H1 (cell line): ENCODE measurements around the gene MANSC4. TPM values are rescaled to one million over a fixed set of nuclear protein-coding genes. Genes with fewer than 3 reads are reported as not detected.

ENCODE experiments used
- CTCF ChIA-PET: fragments of 300-600 bp; sonication (Branson Sonifier 250); formaldehyde crosslinking; loops from one replicate; lab custom pipeline; 2021; ENCODE audit not compliant: partially characterized antibody; lab: Charles Lee
- POLR2A ChIA-PET: fragments of 300-600 bp; sonication (Branson Sonifier 250); formaldehyde crosslinking; loops from one replicate; lab custom pipeline; 2021; ENCODE audit warnings: inconsistent platforms; ENCODE audit not compliant: partially characterized antibody; lab: Charles Lee
- DNase-seq, 2 experiments: peaks; one replicate each; pipeline versions ENCODE4 v3.0.0 to v3.0.0-alpha.2; 2010 to 2022; ENCODE audit warnings: low spot score in 2 of 2, low read depth in 1 of 2, mixed read lengths in 1 of 2
- FAIRE-seq: peaks from 2 replicates; lab custom pipeline; 2011; peaks lifted over from hg19 to GRCh38; lab: Jason Lieb, UNC
- H2AFZ ChIP-seq: 2 replicates; pipeline ENCODE4 v1.8.1; 2012; ENCODE audit warnings: low read length, inconsistent platforms
- H2AK5ac ChIP-seq: 2 replicates; pipeline ENCODE4 v1.6.1; 2013; ENCODE audit warnings: low read depth, low read length
- H2BK120ac ChIP-seq: replicated peaks from 2 replicates; pipeline ENCODE3; 2013; ENCODE audit warnings: low read depth, low read length, inconsistent platforms
- H2BK12ac ChIP-seq: 2 replicates; pipeline ENCODE4 v1.6.1; 2013; ENCODE audit warnings: low read depth, low read length
- H2BK15ac ChIP-seq: 2 replicates; pipeline ENCODE4 v1.6.1; 2013; ENCODE audit warnings: low read length
- H2BK20ac ChIP-seq: 2 replicates; pipeline ENCODE4 v1.6.1; 2013; ENCODE audit warnings: low read length
- H2BK5ac ChIP-seq: 2 replicates; pipeline ENCODE4 v1.6.1; 2013; ENCODE audit warnings: low read depth, low read length
- H3K14ac ChIP-seq: 2 replicates; pipeline ENCODE4 v1.6.1; 2013; ENCODE audit warnings: inconsistent platforms; ENCODE audit not compliant: insufficient read length
- H3K18ac ChIP-seq: 2 replicates; pipeline ENCODE4 v1.6.1; 2013; ENCODE audit warnings: low read length; ENCODE audit errors: extremely low read depth
- H3K23ac ChIP-seq: 2 replicates; pipeline ENCODE4 v1.6.1; 2013; ENCODE audit warnings: inconsistent platforms; ENCODE audit not compliant: insufficient read length
- H3K23me2 ChIP-seq: 2 replicates; pipeline ENCODE4 v1.6.1; 2013; ENCODE audit warnings: low read depth, low read length
- H3K27ac ChIP-seq: 2 replicates; pipeline ENCODE4 v1.6.1; 2011; ENCODE audit warnings: low read depth, low read length, inconsistent platforms
- H3K27me3 ChIP-seq, 4 experiments: replicated peaks in 1 of 4; 1 replicate in 1 of 4; 2 replicates in 3 of 4; pipeline versions ENCODE4 v1.6.1 to v1.8.1; 2011 to 2013; ENCODE audit warnings: low read length in 3 of 4, mild to moderate bottlenecking in 3 of 4, inconsistent platforms in 2 of 4, mixed read lengths in 2 of 4, moderate library complexity in 1 of 4; ENCODE audit not compliant: control insufficient read depth in 3 of 4, insufficient read depth in 3 of 4; ENCODE audit errors: extremely low read depth in 1 of 4
- H3K36me3 ChIP-seq, 4 experiments: 2 replicates each; pipeline versions ENCODE4 v1.6.1 to v1.8.1; 2011 to 2013; ENCODE audit warnings: mild to moderate bottlenecking in 4 of 4, low read length in 3 of 4, moderate library complexity in 2 of 4, control low read depth in 1 of 4, inconsistent platforms in 1 of 4; ENCODE audit not compliant: insufficient read depth in 4 of 4, control insufficient read depth in 2 of 4
- H3K4ac ChIP-seq: replicated peaks from 2 replicates; pipeline ENCODE3; 2013; ENCODE audit warnings: low read length, low read depth, mixed read lengths, inconsistent platforms; ENCODE audit not compliant: insufficient read length
- H3K4me1 ChIP-seq, 4 experiments: replicated peaks in 1 of 4; 1 replicate in 1 of 4; 2 replicates in 3 of 4; pipeline versions ENCODE4 v1.6.1 to v1.8.1; 2011 to 2013; ENCODE audit warnings: low read length in 3 of 4, inconsistent platforms in 2 of 4, mixed read lengths in 1 of 4; ENCODE audit not compliant: insufficient read depth in 4 of 4, control insufficient read depth in 3 of 4
- H3K4me2 ChIP-seq, 2 experiments: 2 replicates each; pipeline versions ENCODE4 v1.6.1 to v1.8.1; 2011 to 2013; ENCODE audit warnings: low read depth in 2 of 2, low read length in 2 of 2, control low read depth in 1 of 2, inconsistent platforms in 1 of 2, mild to moderate bottlenecking in 1 of 2; ENCODE audit not compliant: insufficient read depth in 1 of 2
- H3K4me3 ChIP-seq, 4 experiments: fragments of 200-600, 300-600 bp in 1 of 4; sonication (generic), shearing (Covaris generic), sonication (Bioruptor Twin) in 1 of 4; 2 replicates each; pipeline versions ENCODE4 v1.5.1 to v1.8.1; 2011 to 2016; ENCODE audit warnings: low read length in 4 of 4, low read depth in 3 of 4, control low read depth in 2 of 4, inconsistent platforms in 2 of 4, mild to moderate bottlenecking in 2 of 4, mixed read lengths in 1 of 4, moderate library complexity in 1 of 4; ENCODE audit not compliant: insufficient read depth in 2 of 4; ENCODE audit errors: extremely low read depth in 1 of 4
- H3K56ac ChIP-seq: replicated peaks from 2 replicates; pipeline ENCODE3; 2013; ENCODE audit warnings: low read depth, mild to moderate bottlenecking, mixed read lengths, low read length, inconsistent platforms; ENCODE audit not compliant: insufficient read length
- H3K79me1 ChIP-seq: 2 replicates; pipeline ENCODE4 v1.6.1; 2013; ENCODE audit warnings: low read depth, low read length, control low read depth
- H3K79me2 ChIP-seq, 2 experiments: 2 replicates each; pipeline versions ENCODE4 v1.6.1 to v1.8.1; 2012 to 2013; ENCODE audit warnings: low read length in 2 of 2, mild to moderate bottlenecking in 2 of 2, inconsistent platforms in 1 of 2; ENCODE audit not compliant: insufficient read depth in 2 of 2, control insufficient read depth in 1 of 2
- H3K9ac ChIP-seq, 4 experiments: replicated peaks in 1 of 4; 1 replicate in 1 of 4; 2 replicates in 3 of 4; pipeline versions ENCODE4 v1.6.1 to v1.8.1; 2011 to 2013; ENCODE audit warnings: low read depth in 3 of 4, low read length in 3 of 4, control low read depth in 2 of 4, mild to moderate bottlenecking in 2 of 4, moderate library complexity in 2 of 4, inconsistent platforms in 1 of 4; ENCODE audit errors: extremely low read depth in 1 of 4
- H3K9me3 ChIP-seq, 2 experiments: 2 replicates each; pipeline versions ENCODE4 v1.6.1 to v1.8.1; 2012 to 2013; ENCODE audit warnings: mild to moderate bottlenecking in 2 of 2, moderate library complexity in 2 of 2, control low read depth in 1 of 2, inconsistent platforms in 1 of 2, low read depth in 1 of 2, low read length in 1 of 2, mixed read lengths in 1 of 2; ENCODE audit not compliant: insufficient read depth in 2 of 2
- H4K20me1 ChIP-seq, 2 experiments: replicated peaks in 1 of 2; 2 replicates each; pipeline versions ENCODE3 to v1.8.1; 2011 to 2013; ENCODE audit warnings: inconsistent platforms in 2 of 2, low read length in 2 of 2, mild to moderate bottlenecking in 1 of 2; ENCODE audit not compliant: insufficient read depth in 2 of 2, control insufficient read depth in 1 of 2
- H4K5ac ChIP-seq: 2 replicates; pipeline ENCODE4 v1.6.1; 2013; ENCODE audit warnings: low read length, low read depth, mixed read lengths, inconsistent platforms; ENCODE audit not compliant: insufficient read length
- H4K8ac ChIP-seq: 2 replicates; pipeline ENCODE4 v1.8.0; 2013; ENCODE audit warnings: mild to moderate bottlenecking, moderate library complexity, low read length, inconsistent platforms; ENCODE audit not compliant: insufficient read depth; ENCODE audit errors: extremely low read depth
- H4K91ac ChIP-seq: replicated peaks from 2 replicates; pipeline ENCODE3; 2013; ENCODE audit warnings: low read length, mixed read lengths, inconsistent platforms; ENCODE audit not compliant: insufficient read length
- BACH1 ChIP-seq: IDR thresholded peaks from 2 replicates; pipeline ENCODE4 v1.6.1; 2012; ENCODE audit warnings: low read length, improper control_type of control experiment
- CHD1 ChIP-seq: IDR thresholded peaks from 2 replicates; pipeline ENCODE4 v1.6.1; 2012; ENCODE audit warnings: low read depth, low read length, improper control_type of control experiment
- GABPA ChIP-seq: IDR thresholded peaks from 2 replicates; pipeline ENCODE4 v1.6.1; 2011; ENCODE audit warnings: mild to moderate bottlenecking, low read length, moderate library complexity, borderline replicate concordance; ENCODE audit not compliant: insufficient read depth
- JUND ChIP-seq: IDR thresholded peaks from 2 replicates; pipeline ENCODE4 v1.6.1; 2011; ENCODE audit warnings: mild to moderate bottlenecking, improper control_type of control experiment, low read length
- KDM1A ChIP-seq: fragments of 200-600, 300-600 bp; sonication (generic); IDR thresholded peaks from 2 replicates; pipeline ENCODE4 v1.7.1; 2016; ENCODE audit warnings: mild to moderate bottlenecking, low read length, borderline replicate concordance
- NANOG ChIP-seq: IDR thresholded peaks from 2 replicates; pipeline ENCODE4 v1.6.1; 2011; ENCODE audit warnings: low read length, low read depth, mild to moderate bottlenecking, inconsistent platforms; ENCODE audit not compliant: insufficient read depth, poor library complexity, severe bottlenecking
- POLR2AphosphoS5 ChIP-seq: IDR thresholded peaks from 2 replicates; pipeline ENCODE4 v1.6.1; 2011; ENCODE audit warnings: low read depth, low read length
- POU5F1 ChIP-seq: IDR thresholded peaks from 2 replicates; pipeline ENCODE4 v1.6.1; 2011; ENCODE audit warnings: low read depth, mild to moderate bottlenecking, low read length, moderate library complexity
- RBBP5 ChIP-seq: IDR thresholded peaks from 2 replicates; pipeline ENCODE4 v1.7.1; 2012; ENCODE audit warnings: low read depth, mild to moderate bottlenecking, inconsistent platforms, low read length, moderate library complexity, borderline replicate concordance
- SRF ChIP-seq: IDR thresholded peaks from 2 replicates; pipeline ENCODE4 v1.6.1; 2011; ENCODE audit warnings: mild to moderate bottlenecking, low read depth, low read length, moderate library complexity
- WGBS, 2 experiments: shearing (Covaris generic) in 1 of 2; methylation state at CpG; one replicate each; pipeline versions ENCODE4 v1.1.6 to v1.1.7; 2013 to 2015; ENCODE audit warnings: low lambda C conversion rate in 2 of 2, mixed read lengths in 2 of 2, inconsistent platforms in 1 of 2, low coverage in 1 of 2, missing lambda C conversion rate in 1 of 2; ENCODE audit not compliant: insufficient replicate concordance in 2 of 2, insufficient coverage in 1 of 2, insufficient read length in 1 of 2; ENCODE audit errors: extremely low coverage in 1 of 2, missing lambda C conversion rate in 1 of 2; 5-methylcytosine and 5-hydroxymethylcytosine counted together
- polyA plus RNA-seq, 7 experiments: library from polyadenylated mRNA; depleted of rRNA in 3 of 7; stranded (reverse) in 5 of 7; unstranded in 2 of 7; fragments of >200 nt in 5 of 7; fragments of 200-250 nt in 2 of 7; gene quantifications; 1 replicate in 5 of 7; 2 replicates in 1 of 7; 4 replicates in 1 of 7; pipeline versions ENCODE4 v1.2.1 to v1.2.3, GENCODE V29; 2011 to 2013; ENCODE audit warnings: missing spikeins in 2 of 7, mixed read lengths in 2 of 7
- total RNA-seq: library from RNA; stranded (reverse); fragmentation: NEBNext Ultra II Directional; extraction: Animal tissue kit (Norgen Biotek cat#: 25700); gene quantifications from 2 replicates; pipeline ENCODE4 v1.2.1, GENCODE V29; 2021
- TF ChIP-seq, protein P1 (sequence below): IDR thresholded peaks from 2 replicates; pipeline ENCODE4 v1.6.1; 2012; ENCODE audit warnings: low read length, inconsistent platforms

The MANSC4 gene
- total and polyA plus RNA-seq, 2 of the 8 experiments (the other 6 are each of a cell fraction or from before 2014, with no cell fraction given): not detected

DNA sequence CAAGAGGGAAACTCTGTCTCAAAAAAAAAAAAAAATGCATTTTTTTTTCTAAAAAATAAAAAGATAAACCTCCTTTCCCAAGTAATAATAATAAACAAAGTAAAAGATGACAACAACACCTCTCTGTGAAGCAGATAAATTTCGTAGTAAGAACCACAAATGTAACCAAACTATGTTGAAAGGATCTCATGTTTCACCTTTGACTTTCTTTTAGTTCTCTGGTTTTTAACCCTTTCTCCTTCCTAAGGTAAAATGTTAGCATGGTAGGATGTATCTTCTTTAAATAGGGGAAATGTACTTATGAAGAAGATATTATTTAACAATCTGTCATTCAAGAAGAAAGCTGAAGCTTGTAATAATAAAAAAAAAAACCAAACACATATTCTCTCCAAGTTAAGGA lies 1.8 kb downstream of the MANSC4 start:
- Histone ChIP-seq H2AFZ (no peak overlapping the region), H3K36me3 (no peaks in the 10 kb centered on the region; a peak in 1 of 8 replicates), H2BK120ac (no peak overlapping the region), H3K14ac (no peak overlapping the region), H4K5ac (no peak overlapping the region), H3K23ac (no peak overlapping the region), H3K23me2 (peaks cover 11% of the 10 kb centered on the region), H3K9me3 (no peaks in the 10 kb centered on the region), H3K27me3 (no peaks in the 10 kb centered on the region), H3K79me1 (no peaks in the 10 kb centered on the region), H3K4ac (no peak overlapping the region), H3K4me3 (no peak overlapping the region), H3K9ac (no peak overlapping the region), H4K20me1 (no peaks in the 10 kb centered on the region), H2BK5ac (no peak overlapping the region), H4K8ac (no peak overlapping the region), H2BK20ac (no peak overlapping the region), H3K56ac (no peak overlapping the region), H2BK12ac (no peak overlapping the region), H4K91ac (no peak overlapping the region), H3K27ac (no peak overlapping the region), H2BK15ac (no peak overlapping the region), H3K4me1 (peaks cover 0 to 16% (median 11%) of the 10 kb centered on the region in 4 experiments; a peak in 6 of 7 replicates), H3K79me2 (peaks cover 0 to 26% of the 10 kb centered on the region in 2 experiments; a peak in 2 of 4 replicates), H3K4me2 (no peak overlapping the region), H2AK5ac (no peak overlapping the region), H3K18ac (no peak overlapping the region)
- 57% methylated on average over 1 of the region's 1 CpG; no CpG with 5 or more reads in 1 of the 2 experiments for WGBS, 2 experiments
- DNase-seq (no peak), FAIRE-seq (no peak)
- ChIA-PET POLR2A (interaction anchor here (3.0 kb wide), 1 partner anchor 11 kb away, joined by 18 read pairs; no protein-coding TSS in a partner anchor), CTCF (interaction anchor here (1.3 kb wide), 2 partner anchors 43 to 45 kb away, joined by 3 to 4 read pairs; no protein-coding TSS in a partner anchor)
- TF ChIP-seq POU5F1 (no peak), KDM1A (no peak), RBBP5 (no peak), BACH1 (no peak), NANOG (no peak), JUND (no peak), SRF (no peak), CHD1 (no peak), POLR2AphosphoS5 (no peak), GABPA (no peak)
- TF ChIP-seq, protein P1, sequence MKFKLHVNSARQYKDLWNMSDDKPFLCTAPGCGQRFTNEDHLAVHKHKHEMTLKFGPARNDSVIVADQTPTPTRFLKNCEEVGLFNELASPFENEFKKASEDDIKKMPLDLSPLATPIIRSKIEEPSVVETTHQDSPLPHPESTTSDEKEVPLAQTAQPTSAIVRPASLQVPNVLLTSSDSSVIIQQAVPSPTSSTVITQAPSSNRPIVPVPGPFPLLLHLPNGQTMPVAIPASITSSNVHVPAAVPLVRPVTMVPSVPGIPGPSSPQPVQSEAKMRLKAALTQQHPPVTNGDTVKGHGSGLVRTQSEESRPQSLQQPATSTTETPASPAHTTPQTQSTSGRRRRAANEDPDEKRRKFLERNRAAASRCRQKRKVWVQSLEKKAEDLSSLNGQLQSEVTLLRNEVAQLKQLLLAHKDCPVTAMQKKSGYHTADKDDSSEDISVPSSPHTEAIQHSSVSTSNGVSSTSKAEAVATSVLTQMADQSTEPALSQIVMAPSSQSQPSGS: no peak
